NT2/D1 (cell line): Measurements from ENCODE around the gene CFAP58.

Source experiments
- SUZ12 ChIP-seq: IDR thresholded peaks from 2 replicates; pipeline ENCODE4 v1.6.1; 2011; ENCODE audit not compliant: insufficient read length, insufficient read depth; ENCODE audit errors: extremely low read depth
- YY1 ChIP-seq: IDR thresholded peaks from 2 replicates; pipeline ENCODE4 v1.6.1; 2011; ENCODE audit not compliant: insufficient read length, insufficient read depth
- ZNF274 ChIP-seq: IDR thresholded peaks from 2 replicates; pipeline ENCODE4 v1.6.1; 2011; ENCODE audit warnings: mild to moderate bottlenecking, low read depth, low read length

DNA sequence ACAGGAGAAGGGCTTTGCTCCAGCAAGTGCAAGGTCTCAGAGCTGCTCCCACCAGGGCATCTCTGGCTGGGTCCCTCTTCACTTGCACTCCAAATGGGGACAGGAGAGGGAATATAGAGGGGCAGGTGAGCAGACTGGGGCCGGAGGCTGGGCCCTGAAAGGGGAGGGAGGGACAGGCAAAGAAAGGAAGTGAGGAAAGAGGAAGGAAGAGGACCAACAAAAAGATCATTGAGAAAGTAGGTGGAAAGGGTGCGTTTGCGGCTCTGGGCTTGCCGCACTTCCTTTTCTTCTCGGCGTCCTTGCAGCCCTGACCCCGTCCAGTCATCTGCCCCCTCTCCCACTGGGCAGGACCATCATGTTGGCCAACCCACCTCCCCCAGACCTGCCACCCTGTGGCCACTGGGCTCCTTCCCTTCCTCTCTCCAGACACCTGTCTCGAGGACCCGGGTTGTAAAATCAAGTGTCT is 29.4 kb upstream of the CFAP58 start:
- TF ChIP-seq YY1 = no peak
- no peak for TF ChIP-seq SUZ12
- TF ChIP-seq ZNF274 = no peak
